ENCODE results near the gene BCAS3.

Gene BCAS3

GRCh38 chr17:61209106-61209439, 531.4 kb downstream of the BCAS3 start:
- H3K4me3 ChIP-seq (ENCODE audit: low read length): no peak overlapping the region
- TF ChIP-seq CTCF (conservative IDR thresholded peaks at IDR 0.05; ENCODE audit: low read depth, low read length): no peak
- DNase-seq (ENCODE audit: low read depth): no peak

- DNase-seq (ENCODE audit: low read depth): no peak
- no peak overlapping the region for H3K4me3 ChIP-seq (ENCODE audit: low read length)
- TF ChIP-seq CTCF (conservative IDR thresholded peaks at IDR 0.05; ENCODE audit: low read depth, low read length): no peak
Measured at GRCh38 chr17:61209525-61209924, 531.9 kb downstream of the BCAS3 start.

- no peak overlapping the region for H3K4me3 ChIP-seq (ENCODE audit: low read length)
- TF ChIP-seq CTCF (conservative IDR thresholded peaks at IDR 0.05; ENCODE audit: low read depth, low read length): no peak
- DNase-seq (ENCODE audit: low read depth): no peak
Measured at GRCh38 chr17:61211236-61211635, 533.6 kb downstream of the BCAS3 start.

GRCh38 chr17:61212655-61213054, 535.0 kb downstream of the BCAS3 start:
- no peak for DNase-seq (ENCODE audit: low read depth)
- H3K4me3 ChIP-seq (ENCODE audit: low read length): no peak overlapping the region
- TF ChIP-seq CTCF (conservative IDR thresholded peaks at IDR 0.05; ENCODE audit: low read depth, low read length): no peak

GRCh38 chr17:61214753-61215152, 537.1 kb downstream of the BCAS3 start:
- H3K4me3 ChIP-seq (ENCODE audit: low read length): no peak overlapping the region
- TF ChIP-seq CTCF (conservative IDR thresholded peaks at IDR 0.05; ENCODE audit: low read depth, low read length): no peak
- DNase-seq (ENCODE audit: low read depth): no peak

GRCh38 chr17:61216066-61216465, 538.4 kb downstream of the BCAS3 start:
- no peak overlapping the region for H3K4me3 ChIP-seq (ENCODE audit: low read length)
- no peak for DNase-seq (ENCODE audit: low read depth)
- no peak for TF ChIP-seq CTCF (conservative IDR thresholded peaks at IDR 0.05; ENCODE audit: low read depth, low read length)

GRCh38 chr17:61217878-61218437, 540.3 kb downstream of the BCAS3 start:
- TF ChIP-seq CTCF (conservative IDR thresholded peaks at IDR 0.05; ENCODE audit: low read depth, low read length): no peak
- no peak for DNase-seq (ENCODE audit: low read depth)

More at GRCh38 chr17:61217878-61218437, 540.3 kb downstream of the BCAS3 start:
- H3K4me3 ChIP-seq (ENCODE audit: low read length): no peak overlapping the region
